SH-SY5Y (cell line): Measurements from ENCODE around the gene CAMTA1.

Experiments used
- GATA2 ChIP-seq: IDR thresholded peaks from 2 replicates; pipeline ENCODE4 v1.6.1; 2011; ENCODE audit warnings: mild to moderate bottlenecking, low read depth, low read length
- GATA3 ChIP-seq: IDR thresholded peaks from 2 replicates; pipeline ENCODE4 v1.6.1; 2011; ENCODE audit warnings: low read depth, mild to moderate bottlenecking, low read length, moderate library complexity

- TF ChIP-seq GATA2, result no peak
- no peak for TF ChIP-seq GATA3
Observed at GRCh38 chr1:7550261-7550865, 765.1 kb downstream of the CAMTA1 start.
